OCI-M2 (cell line): ENCODE data around the gene PFKFB4.
"Not testable (repeated sequence)": the region's sequence is repeated elsewhere in the genome, so short reads cannot be mapped to it uniquely, and the experiment has no call there.

ENCODE experiments used
- DNase-seq: peaks from one replicate; lab custom pipeline; 2025; ENCODE audit not compliant: unreplicated experiment; lab: John Stamatoyannopoulos, UW

Gene PFKFB4

GRCh38 chr3:48561045-48561736 is 4.6 kb upstream of the PFKFB4 start:
- DNase-seq: no peak

DNA sequence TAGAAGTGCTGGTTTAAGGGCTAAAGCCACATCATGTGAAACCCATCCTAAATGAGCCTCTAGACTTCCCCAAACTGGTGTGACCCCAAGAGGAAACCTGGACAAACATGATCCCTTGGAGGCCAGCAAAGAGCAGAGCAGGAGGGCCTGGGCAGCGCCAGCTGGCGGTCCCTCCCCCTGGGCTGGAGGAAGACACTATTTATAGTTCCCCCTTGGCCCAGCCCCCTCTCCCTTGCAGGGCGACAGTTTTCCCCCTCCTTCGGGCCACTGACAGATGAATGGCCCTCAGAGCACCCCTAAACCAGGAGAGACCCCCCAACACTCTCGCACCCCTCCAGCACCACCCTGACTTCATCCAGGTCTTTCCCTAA is 4.0 kb upstream of the PFKFB4 start:
- DNase-seq: no peak

- peak; percentile 63 for DNase-seq
Observed at GRCh38 chr3:48558493-48559134, 2.0 kb upstream of the PFKFB4 start.

DNA sequence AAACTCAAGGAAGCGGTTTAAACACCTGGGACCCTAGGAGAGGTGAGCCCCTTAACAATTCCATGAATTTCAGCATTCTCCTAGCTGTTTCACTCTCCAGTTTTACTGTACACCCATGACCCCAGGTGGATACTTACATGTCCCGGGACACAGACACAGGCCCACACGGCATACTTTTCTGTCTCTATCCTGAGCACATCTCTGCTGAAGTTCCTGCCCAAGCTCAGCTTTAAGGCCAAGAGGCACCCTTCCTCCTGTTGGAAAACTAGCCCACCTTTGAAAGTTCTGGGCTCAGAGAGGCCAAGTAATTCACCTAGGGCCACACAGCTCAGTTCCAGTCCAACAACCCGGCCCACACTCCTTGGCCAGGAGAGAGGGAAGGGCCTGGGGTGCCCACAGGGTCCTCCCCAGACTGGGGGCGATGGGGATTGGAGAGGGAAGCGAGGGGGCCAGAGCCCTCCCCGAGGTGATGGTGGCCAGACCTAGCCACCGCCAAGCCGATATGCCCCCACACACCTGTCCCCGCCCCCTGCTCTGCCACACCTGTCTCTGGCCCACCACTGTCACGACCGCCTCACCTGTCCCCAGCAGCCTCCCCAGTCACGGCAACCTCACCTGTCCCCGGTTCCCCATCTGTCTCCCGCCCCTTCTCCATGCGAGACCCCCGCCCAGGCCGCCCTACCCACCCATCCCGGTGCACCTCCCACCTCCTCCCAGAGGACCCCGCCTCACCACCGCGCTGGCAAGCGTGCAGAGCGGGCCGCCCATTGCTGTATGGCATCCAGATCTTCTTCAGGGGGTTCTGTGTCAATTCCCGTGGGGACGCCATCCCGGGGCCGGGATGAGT is 431 bp downstream of the PFKFB4 start:
- no peak for DNase-seq

GRCh38 chr3:48555231-48555948 is 1.2 kb downstream of the PFKFB4 start:
- peak; percentile 56 for DNase-seq

DNA sequence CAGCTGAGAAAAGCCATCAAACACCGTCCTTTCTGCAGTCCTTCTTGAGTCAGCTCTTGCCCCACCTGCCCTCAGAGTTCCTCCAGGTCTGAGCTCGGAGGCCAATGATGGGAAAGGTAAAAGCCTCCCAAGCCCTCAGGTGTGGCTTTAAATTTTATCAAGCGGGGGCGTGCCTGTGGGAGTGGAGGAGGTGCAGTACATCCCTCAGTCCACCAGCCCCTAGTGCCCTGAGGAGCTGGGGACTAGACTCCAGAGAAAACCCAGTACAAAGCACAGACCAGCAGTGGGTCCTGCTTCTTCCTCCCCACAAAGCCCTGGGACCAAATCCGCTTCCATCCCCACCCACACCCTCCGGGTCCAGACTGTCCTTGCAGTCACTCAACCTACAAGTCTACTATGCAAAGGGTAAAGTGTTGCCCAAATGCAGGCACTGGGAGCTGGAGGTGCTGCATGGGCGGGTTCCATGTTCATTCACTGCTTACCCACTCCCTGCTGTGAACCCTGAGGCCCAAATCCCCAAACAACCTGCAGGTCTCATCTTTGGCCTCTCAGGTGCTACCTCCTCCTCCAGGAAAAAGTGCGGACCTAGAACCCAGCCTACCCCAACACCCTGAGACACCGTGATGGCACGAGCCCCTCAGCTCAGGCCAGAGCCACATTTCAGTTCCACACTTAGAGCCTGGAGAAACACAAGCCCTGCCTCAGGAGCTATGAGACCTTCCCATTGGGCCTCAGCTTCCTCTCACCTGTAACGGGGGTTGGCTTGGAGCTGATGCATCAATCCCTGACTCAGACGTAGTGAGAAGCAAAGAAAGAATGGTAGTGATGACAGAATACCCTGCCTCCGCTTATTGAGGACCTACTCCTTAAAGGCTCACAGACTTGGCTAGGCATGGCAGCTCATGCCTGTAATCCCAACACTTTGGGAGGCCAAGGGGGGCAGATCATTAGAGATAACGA is 2.4 kb downstream of the PFKFB4 start:
- DNase-seq: no peak

DNA sequence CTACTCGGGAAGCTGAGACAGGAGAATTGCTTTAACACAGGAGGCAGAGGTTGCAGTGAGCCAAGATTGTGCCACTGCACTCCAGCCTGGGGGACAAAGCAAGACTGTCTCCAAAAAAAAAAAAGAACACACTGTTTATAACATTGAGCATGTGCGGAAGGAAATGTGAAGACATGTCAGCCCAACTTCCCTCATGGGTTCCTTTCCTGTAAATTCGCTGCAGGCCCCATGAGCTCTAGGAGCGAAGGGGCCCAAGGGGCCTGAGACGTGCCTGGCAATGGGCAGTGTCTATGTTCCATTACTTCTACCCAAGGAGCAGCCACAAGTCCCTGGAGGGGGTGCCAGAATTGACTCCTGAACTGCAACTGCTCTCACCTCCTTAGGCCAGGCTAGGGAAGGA is 3.2 kb downstream of the PFKFB4 start:
- no peak for DNase-seq

DNA sequence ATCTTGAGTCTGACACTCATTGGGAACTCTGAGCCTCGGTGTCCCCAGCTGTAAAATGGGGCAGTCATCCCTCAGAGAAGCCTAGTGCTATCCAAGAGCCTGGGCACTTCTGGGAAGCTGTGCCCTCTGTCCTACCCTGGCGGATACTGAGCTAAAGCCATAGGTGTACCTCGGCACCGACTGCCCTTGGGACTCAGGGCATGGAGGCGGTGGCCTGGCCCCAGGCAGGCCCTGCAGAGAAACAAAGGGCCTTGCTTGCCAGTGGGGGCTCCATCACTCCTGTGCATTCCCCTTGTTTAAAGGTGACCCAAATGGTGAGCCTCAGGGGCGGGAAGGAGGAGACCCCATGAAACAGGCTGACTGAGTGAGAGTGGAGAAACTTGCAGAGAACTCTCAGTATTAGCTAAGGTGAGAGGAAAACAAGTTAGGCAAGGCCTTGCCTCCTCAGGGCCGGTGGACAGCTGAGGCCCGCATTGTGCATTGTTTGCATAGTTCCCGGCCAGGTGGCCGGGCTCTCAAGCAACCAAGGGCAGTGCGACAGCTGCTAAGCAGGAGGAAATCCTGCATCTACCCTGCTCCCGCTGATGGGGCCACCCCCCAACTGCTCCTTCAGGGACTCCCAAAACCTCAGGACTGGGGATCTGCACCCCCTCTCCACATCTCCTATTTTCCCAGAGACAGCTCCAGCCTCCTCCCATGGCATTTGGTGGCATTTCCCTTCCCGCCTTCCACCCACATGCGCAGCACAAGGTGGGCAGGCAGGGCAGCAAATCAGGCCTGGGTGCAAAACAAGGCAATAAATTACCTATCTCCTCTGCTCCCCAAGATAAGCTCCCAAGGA is 4.3 kb downstream of the PFKFB4 start:
- no peak for DNase-seq

DNA sequence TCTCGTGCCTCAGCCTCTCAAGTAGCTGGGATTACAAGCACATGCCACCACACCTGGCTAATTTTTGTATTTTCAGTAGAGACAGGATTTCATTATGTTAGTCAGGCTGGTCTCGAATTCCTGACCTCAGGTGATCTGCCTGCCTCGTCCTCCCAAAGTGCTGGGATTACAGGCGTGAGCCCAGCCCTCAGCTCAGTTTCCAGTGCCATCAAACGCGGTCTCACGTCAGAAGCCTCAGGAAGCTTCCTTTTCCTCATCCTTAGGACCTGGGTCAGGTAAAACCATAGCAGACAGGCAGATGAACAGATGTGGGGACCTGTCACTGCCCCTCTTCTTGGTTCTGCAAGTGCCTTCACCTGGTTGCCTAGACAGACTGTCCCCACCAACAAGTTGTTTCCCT is 5.0 kb downstream of the PFKFB4 start:
- not testable (repeated sequence) for DNase-seq

DNA sequence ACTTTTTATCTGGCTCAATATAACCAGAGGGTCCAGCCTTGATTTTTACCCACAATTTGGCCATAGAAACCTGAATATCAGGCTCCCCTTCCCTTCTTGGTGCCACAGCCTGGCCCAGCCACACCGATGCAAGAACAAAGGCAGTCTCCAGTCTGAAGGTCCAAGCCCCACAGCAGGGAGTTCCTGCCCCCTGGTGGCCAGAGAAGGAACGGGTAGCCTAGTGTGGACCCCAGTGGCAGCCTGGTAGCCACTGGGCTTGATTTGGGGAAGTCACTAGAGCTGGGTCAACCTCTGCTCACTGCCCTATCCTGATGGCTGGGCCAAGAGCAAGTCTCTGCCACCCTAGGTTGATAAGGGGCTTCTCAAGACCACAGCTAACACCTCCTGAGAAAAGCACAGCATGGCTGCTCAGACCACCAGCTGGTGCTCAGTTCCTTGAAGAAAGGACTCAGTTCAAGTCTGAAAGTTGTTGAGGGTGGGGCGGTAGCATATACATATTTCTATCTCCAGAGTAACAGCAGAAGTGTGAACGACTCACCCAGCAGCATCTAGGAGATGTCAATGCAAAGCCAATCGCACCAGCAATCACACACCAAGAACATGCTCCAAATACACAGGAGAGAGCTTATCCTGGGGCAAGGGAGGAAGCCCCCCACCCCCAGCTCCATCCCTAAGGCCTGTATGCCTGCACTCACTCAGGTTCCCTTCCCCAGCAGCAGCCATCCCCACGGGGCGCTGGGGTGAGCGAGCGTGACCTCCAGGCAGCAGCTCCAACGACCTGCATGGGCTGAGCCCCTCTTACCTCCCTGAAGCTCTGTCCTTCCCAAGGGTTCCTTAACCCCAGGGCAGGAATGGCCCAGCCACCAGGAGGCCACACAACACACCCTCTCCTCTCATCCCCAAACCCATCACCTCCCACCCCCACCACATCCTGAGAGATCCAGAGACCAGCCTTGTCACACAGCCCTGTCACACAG is 7.6 kb downstream of the PFKFB4 start:
- DNase-seq: no peak

DNA sequence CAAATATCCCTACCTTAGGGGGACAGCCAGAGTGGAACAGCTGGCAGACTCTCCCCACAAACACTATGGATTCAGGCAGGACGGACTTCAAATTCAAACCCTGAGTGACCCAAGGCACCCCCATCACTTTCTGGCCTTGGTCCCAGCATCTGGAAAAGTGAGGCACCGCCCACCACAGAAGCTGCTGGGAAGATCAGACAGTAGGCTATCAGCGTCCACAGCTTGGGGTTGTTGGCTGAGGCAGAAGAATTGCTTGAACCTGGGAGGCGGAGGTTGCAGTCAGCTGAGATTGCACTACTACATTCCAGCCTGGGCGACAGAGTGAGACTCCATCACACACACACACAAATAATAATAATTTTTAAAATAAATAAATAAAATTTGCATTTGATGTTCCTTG is 8.5 kb downstream of the PFKFB4 start:
- DNase-seq: no peak

DNA sequence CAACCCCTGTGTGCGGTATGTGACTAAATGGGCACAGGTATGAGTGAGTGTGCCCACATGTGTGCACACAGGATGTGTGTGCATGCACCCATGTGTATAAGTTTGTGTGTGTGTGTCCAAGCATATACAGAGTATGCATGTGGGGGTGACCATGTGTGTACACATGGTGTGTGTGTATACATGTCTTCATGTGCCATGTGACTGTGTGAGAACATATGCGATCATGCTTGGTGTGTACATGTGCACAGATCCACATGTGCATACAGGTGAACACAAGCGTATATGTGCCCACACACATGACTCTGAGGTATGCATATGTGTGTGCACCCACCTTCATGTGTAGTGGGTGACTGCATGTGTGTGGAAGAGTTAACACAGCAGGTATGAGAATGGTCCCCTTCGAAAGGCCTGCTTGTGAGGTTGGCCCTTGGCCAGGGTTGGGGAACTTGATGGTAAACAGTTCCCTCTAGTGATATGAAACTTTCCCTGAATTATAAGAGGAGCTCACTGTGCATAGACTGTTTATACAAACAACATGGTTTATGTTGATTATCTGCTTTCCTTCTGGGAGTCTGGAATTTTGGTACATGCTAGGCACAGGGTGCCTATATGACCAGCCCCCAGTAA is 10.3 kb downstream of the PFKFB4 start:
- DNase-seq: no peak

GRCh38 chr3:48544141-48544540 is 12.5 kb downstream of the PFKFB4 start:
- DNase-seq: no peak

DNA sequence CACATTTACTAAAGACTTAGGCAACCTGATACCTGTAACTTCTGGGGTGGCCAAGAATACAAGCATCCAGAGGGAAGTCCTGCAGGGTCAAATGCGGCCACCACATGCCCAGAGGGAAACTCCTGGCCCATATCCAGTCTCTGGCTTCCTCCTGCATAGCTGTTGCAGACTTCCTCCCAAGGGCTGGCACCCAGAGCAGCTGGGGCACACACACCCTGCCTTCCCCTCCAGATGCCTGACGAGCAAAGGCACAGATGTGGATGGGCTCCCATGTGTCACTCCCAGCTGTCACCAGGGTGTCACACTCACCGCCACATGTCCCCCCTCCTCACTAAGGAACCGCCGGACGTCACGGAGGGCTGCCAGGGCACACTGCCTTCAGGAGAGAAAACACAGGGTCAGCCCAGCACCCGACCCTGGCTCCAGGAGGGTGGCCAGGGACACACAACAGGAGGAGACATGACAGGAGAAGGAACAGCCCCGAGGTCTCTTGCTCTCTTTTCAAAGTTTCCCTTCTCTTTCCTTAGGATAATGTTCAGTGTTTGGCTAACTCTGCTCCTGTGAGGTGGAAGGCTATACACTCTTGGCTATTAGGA is 13.2 kb downstream of the PFKFB4 start:
- DNase-seq: no peak

DNA sequence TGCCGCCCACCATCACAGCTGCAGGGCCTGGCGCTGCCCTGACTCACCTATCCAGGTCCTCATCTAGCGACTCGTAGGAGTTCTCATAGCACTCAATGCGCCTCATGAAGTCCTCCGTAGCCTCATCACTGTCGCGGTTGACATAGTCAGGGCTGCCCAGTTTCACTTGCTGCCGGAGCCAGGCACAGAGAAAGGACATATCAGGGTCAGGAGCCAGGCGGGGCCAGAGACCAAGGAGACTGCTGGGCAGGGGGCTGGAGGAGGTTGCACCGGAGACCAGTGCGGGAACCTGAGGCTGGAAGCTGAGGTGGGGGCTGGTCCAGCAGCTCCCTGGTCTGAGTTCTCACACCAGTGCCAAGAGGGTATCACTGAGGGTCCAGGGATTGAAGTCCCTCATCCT is 18.2 kb downstream of the PFKFB4 start:
- DNase-seq: no peak

GRCh38 chr3:48536785-48537184 is 19.8 kb downstream of the PFKFB4 start:
- DNase-seq: no peak

DNA sequence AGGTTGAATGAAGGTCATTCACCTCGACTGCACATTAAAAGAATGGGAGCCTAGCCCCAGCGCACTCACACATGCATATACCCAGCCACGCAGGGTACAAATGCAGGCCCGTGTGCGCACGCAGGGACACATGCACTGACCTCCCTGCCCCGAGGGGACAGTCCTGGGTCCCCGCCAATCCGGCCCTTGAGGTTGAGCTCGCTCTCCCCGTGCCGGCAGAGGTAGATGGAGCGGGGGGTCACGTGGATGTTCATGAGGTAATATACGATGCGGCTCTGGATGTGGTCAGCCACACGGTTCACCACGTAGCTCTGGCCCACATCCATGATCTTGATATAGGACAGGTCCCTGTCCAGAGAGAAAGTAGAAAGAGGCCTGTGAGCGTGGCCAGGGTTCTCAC is 20.5 kb downstream of the PFKFB4 start:
- DNase-seq: no peak
